ENCODE measurements around the gene PHF12.

GRCh38 chr17:28889996-28890395, 61.3 kb downstream of the PHF12 start:
- TF ChIP-seq CTCF (IDR thresholded peaks at IDR 0.05) (no peak), POLR2A (IDR thresholded peaks at IDR 0.05) (no peak)
